GM20000 (cell line): Measurements from ENCODE around the gene FEZF2.

Experiments used
- DNase-seq: peaks from one replicate; pipeline ENCODE4 v3.0.0; 2012; ENCODE audit warnings: low spot score
- CTCF ChIP-seq: IDR thresholded peaks from 2 replicates; pipeline ENCODE4 v1.5.1; 2012; ENCODE audit warnings: mild to moderate bottlenecking, control low read depth; ENCODE audit errors: extremely low read depth, missing control alignments

The FEZF2 gene

GRCh38 chr3:62405566-62405965 is 32.2 kb upstream of the FEZF2 start:
- TF ChIP-seq CTCF = no peak
- DNase-seq = no peak

DNA sequence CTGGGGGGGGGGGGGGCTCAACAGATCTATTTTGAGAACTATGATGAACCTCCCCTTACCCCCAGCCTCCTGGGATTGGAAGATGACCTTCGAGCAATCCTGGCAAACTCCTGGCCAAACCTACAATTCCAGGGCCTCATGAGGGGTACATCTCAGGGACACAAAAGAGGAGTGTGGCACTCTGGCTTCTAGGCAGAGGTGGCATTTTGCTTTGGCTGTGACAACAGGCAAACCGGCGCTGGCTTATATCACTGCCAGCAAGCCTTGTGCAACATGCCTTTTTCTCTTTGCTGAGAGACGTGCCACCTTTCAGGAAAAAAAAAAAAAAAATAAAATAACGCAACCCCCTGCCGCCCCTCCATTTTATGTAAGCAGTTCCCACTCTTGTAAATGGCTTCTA is 31.8 kb upstream of the FEZF2 start:
- no peak for DNase-seq
- TF ChIP-seq CTCF = no peak

DNA sequence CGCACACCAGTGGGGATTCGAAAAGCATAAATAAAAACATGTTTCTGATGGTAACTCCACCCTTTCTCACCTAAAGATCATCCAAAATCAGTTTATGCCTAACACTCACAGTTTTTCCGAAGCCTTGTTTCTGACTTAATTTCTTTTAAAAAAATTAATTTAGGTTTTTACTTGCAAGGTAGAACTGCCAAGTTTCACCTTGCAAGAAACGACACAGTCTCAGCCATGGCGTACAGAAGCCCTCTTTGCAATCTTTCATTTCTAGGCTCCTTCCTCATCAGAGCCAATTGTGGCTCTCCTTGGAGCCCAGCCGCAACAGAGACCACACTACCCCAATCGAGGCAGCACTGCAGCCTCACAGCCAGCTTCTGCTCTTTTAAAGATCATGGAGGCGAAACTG is 31.0 kb upstream of the FEZF2 start:
- DNase-seq = no peak
- no peak for TF ChIP-seq CTCF

DNA sequence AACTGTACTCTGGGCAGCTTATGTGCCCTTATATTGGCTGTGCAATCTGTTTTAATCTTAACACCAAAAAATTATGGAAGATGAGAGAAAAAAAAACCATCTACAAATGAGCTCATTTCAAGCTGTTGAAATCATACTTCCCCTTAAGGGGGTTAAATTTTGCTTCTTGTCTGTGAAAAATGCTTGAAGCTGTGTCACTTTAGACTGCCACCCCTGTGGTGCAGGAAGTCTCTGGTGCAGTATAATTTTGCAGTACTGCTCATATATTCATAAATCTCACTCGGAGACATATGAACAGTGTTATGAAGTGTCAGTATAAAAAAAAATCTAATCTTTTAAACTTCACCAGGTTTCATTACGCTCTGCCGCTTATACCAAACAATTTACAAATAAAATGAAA is 30.4 kb upstream of the FEZF2 start:
- no peak for TF ChIP-seq CTCF
- DNase-seq = no peak

DNA sequence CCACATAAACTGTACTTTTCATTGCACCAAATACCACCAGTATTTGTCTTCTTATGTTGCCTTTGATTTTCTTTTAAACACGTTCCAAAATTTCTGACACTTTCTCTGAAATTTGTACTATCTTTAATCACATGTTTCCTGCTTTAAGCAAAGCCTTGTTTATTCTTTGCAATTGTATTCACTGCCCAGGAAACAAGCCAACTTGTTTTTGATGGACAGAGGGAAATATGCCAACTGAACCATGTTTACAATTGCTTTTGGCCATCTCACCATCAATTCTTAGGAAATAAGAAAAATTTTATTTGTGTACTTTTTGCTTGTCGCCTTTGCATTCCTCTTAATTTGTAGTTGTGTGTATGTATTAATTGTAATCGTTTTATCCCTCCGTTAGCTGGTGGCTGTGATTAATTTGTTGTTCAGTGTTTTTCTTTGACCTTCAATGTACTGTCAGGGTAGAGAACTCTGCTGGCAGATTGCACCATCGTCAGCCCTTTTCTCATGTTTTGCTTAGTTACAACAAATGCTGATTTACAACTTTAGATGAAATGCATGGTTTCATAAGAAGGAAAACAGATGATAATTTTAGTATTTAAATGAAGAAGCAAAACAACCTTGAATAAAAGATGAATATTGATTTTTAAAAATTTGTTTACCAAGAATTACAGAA is 19.4 kb upstream of the FEZF2 start:
- TF ChIP-seq CTCF = no peak
- DNase-seq = no peak

DNA sequence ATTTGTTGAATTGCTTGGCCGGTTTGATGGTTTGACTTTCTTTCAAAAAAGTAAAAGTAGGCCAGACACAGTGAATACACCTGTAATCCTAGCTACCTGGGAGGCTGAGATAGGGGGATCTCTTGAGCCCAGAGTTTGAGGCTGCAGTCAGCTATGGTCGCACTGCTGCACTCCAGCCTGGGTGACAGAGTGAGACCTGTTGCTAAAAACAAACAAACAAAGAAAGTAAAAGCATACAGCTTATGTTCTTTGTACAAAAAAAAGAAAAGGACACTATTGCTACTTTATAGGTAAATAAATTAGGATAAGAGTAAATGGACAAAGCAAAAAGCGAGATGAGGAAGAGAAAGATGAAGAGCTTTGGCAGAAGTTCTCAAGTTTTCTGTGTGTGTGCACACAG is 13.9 kb upstream of the FEZF2 start:
- no peak for TF ChIP-seq CTCF
- no peak for DNase-seq

DNA sequence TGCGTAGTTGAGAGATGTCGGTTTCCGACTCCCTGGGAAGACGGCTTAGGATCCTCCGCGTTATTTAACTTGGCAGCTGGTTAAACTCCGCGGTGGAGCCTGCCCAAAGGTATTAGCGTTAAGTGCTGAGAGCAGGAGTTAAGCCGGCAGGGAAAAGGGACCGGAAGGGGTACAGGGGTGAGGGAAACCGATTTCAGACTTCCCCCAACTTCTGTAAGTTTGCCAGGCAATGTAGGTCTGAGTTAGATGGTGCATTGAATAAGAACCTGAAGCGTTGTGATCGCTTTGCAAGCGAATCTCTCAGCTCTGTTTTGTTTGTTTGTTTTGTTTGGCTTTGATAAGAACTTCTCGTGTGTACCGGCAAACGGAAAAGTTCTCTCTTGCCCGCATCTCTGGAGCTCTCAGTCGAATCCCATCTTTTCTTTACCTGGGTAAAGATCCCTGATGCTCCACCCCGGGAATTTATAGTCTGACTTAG is 6.0 kb upstream of the FEZF2 start:
- DNase-seq = no peak
- no peak for TF ChIP-seq CTCF
